Lower leg skin (tissue), 3 donors: ENCODE measurements around the gene THSD7B.

Experiments used
- POLR2A ChIP-seq, 2 donors: fragments of 450-650 bp; IDR thresholded peaks; one replicate each; pipeline ENCODE4 v1.6.1; 2016 to 2017; ENCODE audit warnings: antibody characterized with exemption in 2 of 2, mild to moderate bottlenecking in 1 of 2, moderate library complexity in 1 of 2
- TF ChIP-seq, protein P1 (sequence below), 3 donors: fragments of 450-650 bp; IDR thresholded peaks; one replicate each; pipeline ENCODE4 v1.5.1; 2016; ENCODE audit warnings: antibody characterized with exemption in 3 of 3, mild to moderate bottlenecking in 3 of 3, moderate library complexity in 2 of 3

DNA sequence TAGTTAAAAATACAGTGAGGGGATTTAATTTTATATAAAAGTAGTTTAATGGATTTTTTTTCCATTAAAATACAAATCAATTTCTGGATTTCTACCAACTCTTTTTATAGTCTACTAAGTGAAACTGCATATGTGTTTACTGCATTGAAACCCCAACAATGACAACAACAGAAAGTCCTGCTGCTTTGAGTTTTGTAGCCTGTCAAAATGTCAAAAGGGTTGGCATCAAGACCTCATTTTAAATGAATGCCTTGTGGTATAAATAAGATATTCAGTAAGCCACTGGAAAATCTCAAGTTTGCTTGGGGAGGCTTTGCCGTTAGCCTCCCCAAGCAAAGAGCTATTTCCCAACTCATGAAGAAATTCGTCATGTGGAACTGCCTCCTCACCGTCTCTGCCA is 758.6 kb downstream of the THSD7B start:
- TF ChIP-seq, protein P1, sequence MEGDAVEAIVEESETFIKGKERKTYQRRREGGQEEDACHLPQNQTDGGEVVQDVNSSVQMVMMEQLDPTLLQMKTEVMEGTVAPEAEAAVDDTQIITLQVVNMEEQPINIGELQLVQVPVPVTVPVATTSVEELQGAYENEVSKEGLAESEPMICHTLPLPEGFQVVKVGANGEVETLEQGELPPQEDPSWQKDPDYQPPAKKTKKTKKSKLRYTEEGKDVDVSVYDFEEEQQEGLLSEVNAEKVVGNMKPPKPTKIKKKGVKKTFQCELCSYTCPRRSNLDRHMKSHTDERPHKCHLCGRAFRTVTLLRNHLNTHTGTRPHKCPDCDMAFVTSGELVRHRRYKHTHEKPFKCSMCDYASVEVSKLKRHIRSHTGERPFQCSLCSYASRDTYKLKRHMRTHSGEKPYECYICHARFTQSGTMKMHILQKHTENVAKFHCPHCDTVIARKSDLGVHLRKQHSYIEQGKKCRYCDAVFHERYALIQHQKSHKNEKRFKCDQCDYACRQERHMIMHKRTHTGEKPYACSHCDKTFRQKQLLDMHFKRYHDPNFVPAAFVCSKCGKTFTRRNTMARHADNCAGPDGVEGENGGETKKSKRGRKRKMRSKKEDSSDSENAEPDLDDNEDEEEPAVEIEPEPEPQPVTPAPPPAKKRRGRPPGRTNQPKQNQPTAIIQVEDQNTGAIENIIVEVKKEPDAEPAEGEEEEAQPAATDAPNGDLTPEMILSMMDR (IDR thresholded peaks at IDR 0.05), result no peak
- TF ChIP-seq POLR2A (IDR thresholded peaks at IDR 0.05), result no peak
